Adrenal gland (tissue), 5 donors: ENCODE measurements around the gene PLPP1.

Experiments used
- POLR2A ChIP-seq, 2 donors: fragments of 450-650 bp; IDR thresholded peaks; one replicate each; pipeline ENCODE4 v1.6.1; 2017; ENCODE audit warnings: antibody characterized with exemption in 2 of 2, mild to moderate bottlenecking in 2 of 2, moderate library complexity in 1 of 2
- TF ChIP-seq, protein P1 (sequence below), 6 experiments: fragments of 450-650 bp in 4 of 6; fragments of 200-600 bp in 2 of 6; sonication (generic) in 1 of 6; IDR thresholded peaks; 1 replicate in 5 of 6; 2 replicates in 1 of 6; pipeline versions ENCODE4 v1.5.1 to v1.8.0; 2016 to 2021; ENCODE audit warnings: antibody characterized with exemption in 6 of 6, mild to moderate bottlenecking in 2 of 6, moderate library complexity in 1 of 6
- donor health status: DM: no; HTN: no; CAD: no.

DNA sequence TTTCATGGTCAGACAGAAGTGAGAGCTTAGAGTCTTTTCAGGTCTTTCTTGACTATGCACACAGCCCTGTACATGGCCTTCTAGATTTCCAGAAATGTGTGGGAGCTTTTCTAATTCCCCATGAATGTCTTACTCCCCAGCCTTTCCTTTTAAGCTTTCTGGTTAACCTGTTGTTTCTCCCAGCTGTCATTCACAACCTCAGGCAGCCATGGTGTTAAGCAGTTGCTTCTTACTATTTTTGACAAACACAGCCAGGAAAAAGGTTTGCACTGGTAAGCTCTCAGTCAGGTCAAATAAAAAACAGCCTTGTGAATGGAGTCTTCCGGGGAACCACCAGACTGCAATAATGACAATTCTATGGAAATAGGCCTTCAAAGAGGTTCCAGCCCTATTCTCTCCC lies 142.1 kb downstream of the PLPP1 start:
- TF ChIP-seq, protein P1, sequence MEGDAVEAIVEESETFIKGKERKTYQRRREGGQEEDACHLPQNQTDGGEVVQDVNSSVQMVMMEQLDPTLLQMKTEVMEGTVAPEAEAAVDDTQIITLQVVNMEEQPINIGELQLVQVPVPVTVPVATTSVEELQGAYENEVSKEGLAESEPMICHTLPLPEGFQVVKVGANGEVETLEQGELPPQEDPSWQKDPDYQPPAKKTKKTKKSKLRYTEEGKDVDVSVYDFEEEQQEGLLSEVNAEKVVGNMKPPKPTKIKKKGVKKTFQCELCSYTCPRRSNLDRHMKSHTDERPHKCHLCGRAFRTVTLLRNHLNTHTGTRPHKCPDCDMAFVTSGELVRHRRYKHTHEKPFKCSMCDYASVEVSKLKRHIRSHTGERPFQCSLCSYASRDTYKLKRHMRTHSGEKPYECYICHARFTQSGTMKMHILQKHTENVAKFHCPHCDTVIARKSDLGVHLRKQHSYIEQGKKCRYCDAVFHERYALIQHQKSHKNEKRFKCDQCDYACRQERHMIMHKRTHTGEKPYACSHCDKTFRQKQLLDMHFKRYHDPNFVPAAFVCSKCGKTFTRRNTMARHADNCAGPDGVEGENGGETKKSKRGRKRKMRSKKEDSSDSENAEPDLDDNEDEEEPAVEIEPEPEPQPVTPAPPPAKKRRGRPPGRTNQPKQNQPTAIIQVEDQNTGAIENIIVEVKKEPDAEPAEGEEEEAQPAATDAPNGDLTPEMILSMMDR (IDR thresholded peaks at IDR 0.05): no peak
- no peak for TF ChIP-seq POLR2A (IDR thresholded peaks at IDR 0.05)
